CD4-positive, alpha-beta T cell treated with Interleukin-6 at 100 ng/mL for 8 hours (primary cell): ENCODE results near the gene S100Z.
"Not testable (repeated sequence)": the region's sequence is repeated elsewhere in the genome, so short reads cannot be mapped to it uniquely, and the experiment has no call there.

ENCODE experiments used
- DNase-seq: peaks from one replicate; pipeline ENCODE4 v3.0.0-alpha.2; 2020; ENCODE audit warnings: mixed read lengths, low spot score

Gene S100Z

GRCh38 chr5:76874088-76874581 lies 24.3 kb downstream of the S100Z start:
- DNase-seq: no peak

- no peak for DNase-seq
Measured at GRCh38 chr5:76888733-76889300, 39.0 kb downstream of the S100Z start.

- no peak for DNase-seq
Measured at GRCh38 chr5:76893294-76893693, 43.5 kb downstream of the S100Z start.

GRCh38 chr5:76896196-76896595 lies 46.4 kb downstream of the S100Z start:
- no peak for DNase-seq

- DNase-seq: no peak
Measured at GRCh38 chr5:76901522-76901921, 51.7 kb downstream of the S100Z start.

GRCh38 chr5:76908166-76908565 lies 58.4 kb downstream of the S100Z start:
- no peak for DNase-seq

GRCh38 chr5:76910344-76910933 lies 60.6 kb downstream of the S100Z start:
- DNase-seq: not testable (repeated sequence)

GRCh38 chr5:76914671-76915070 lies 64.9 kb downstream of the S100Z start:
- not testable (repeated sequence) for DNase-seq

- DNase-seq: no peak
Measured at GRCh38 chr5:76918539-76918938, 68.7 kb downstream of the S100Z start.

- DNase-seq: no peak
Measured at GRCh38 chr5:76920491-76920890, 70.7 kb downstream of the S100Z start.

- no peak for DNase-seq
Measured at GRCh38 chr5:76926329-76927105, 76.7 kb downstream of the S100Z start.

- DNase-seq: no peak
Measured at GRCh38 chr5:76927961-76928360, 78.1 kb downstream of the S100Z start.

GRCh38 chr5:76930083-76930482 lies 80.3 kb downstream of the S100Z start:
- DNase-seq: no peak

- no peak for DNase-seq
Measured at GRCh38 chr5:76938177-76938576, 88.4 kb downstream of the S100Z start.

GRCh38 chr5:76941000-76941399 lies 91.2 kb downstream of the S100Z start:
- no peak for DNase-seq

- DNase-seq: no peak
Measured at GRCh38 chr5:76941442-76941841, 91.6 kb downstream of the S100Z start.

- no peak for DNase-seq
Measured at GRCh38 chr5:76942581-76942980, 92.8 kb downstream of the S100Z start.

GRCh38 chr5:76943006-76943405 lies 93.2 kb downstream of the S100Z start:
- DNase-seq: no peak

GRCh38 chr5:76944638-76945037 lies 94.8 kb downstream of the S100Z start:
- DNase-seq: no peak

- DNase-seq: not testable (repeated sequence)
Measured at GRCh38 chr5:76945238-76945637, 95.4 kb downstream of the S100Z start.

- no peak for DNase-seq
Measured at GRCh38 chr5:76946090-76946489, 96.3 kb downstream of the S100Z start.

- DNase-seq: no peak
Measured at GRCh38 chr5:76947082-76947503, 97.3 kb downstream of the S100Z start.
